H7 (cell line): ENCODE results near the gene SLC16A3. TPM values are rescaled to one million over a fixed set of nuclear protein-coding genes. Genes with fewer than 3 reads are reported as not detected.

Source experiments
- DNase-seq: peaks from one replicate; pipeline ENCODE4 v3.0.0; 2012
- H3K27me3 ChIP-seq: 2 replicates; pipeline ENCODE4 v1.6.0; 2011; ENCODE audit warnings: mild to moderate bottlenecking, low read length; ENCODE audit not compliant: control insufficient read depth, insufficient read depth
- H3K36me3 ChIP-seq: replicated peaks from 2 replicates; pipeline ENCODE4 v1.5.1; 2011; ENCODE audit warnings: low read length; ENCODE audit not compliant: control insufficient read depth, insufficient read depth
- H3K4me3 ChIP-seq: 2 replicates; pipeline ENCODE4 v1.5.1; 2011; ENCODE audit warnings: low read depth, mild to moderate bottlenecking, control low read depth, low read length, moderate library complexity; ENCODE audit not compliant: insufficient read depth
- total RNA-seq: library from RNA; depleted of rRNA; stranded (reverse); fragments of >200 nt; shearing (Covaris generic); gene quantifications from 2 replicates; pipeline ENCODE4 v1.2.3, GENCODE V29; 2014

The SLC16A3 gene
- total RNA-seq, 1 experiment from 2014 or later: 31.2 TPM

DNA sequence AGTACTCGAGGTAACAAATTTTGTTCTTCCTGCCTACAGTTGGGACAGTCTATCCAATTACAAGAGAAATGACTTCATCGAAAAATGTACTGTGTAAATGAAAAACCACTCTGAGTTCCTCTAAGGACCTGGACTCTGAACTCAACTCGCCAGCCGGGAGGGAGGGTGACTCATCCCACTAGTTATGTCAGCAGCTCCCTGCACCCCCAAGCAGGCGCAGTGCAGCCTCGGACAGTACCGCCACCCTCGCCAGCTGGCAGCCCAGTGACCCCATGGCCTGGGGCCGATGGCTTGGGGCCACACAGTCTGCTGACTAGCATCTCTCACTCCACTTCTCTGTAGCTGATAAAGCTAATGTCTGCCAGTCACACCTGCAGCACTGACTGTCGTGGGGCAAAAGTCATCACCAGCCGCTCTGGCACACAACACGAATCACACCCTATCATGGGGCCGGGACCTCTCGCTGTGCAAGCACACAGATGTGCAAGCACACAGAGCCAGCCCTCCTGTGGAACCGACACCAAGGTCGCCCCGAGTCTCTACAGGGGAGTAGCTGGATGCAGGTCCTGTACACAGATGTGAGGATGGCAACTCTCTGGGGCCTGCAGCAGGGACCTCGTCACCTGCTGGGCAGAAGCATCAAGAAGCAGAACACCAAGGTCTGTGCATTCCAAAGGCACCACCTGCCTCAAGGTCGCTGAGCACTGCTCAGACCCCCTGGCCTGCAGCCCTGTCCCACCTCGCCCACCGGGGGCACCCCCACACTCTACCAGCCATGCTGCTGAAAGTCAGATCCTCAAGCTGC lies 38.9 kb downstream of the SLC16A3 start:
- DNase-seq: peak; percentile 66
- Histone ChIP-seq H3K36me3 (peaks cover 42% of the 10 kb centered on the region), H3K4me3 (no peak overlapping the region), H3K27me3 (no peaks in the 10 kb centered on the region)

DNA sequence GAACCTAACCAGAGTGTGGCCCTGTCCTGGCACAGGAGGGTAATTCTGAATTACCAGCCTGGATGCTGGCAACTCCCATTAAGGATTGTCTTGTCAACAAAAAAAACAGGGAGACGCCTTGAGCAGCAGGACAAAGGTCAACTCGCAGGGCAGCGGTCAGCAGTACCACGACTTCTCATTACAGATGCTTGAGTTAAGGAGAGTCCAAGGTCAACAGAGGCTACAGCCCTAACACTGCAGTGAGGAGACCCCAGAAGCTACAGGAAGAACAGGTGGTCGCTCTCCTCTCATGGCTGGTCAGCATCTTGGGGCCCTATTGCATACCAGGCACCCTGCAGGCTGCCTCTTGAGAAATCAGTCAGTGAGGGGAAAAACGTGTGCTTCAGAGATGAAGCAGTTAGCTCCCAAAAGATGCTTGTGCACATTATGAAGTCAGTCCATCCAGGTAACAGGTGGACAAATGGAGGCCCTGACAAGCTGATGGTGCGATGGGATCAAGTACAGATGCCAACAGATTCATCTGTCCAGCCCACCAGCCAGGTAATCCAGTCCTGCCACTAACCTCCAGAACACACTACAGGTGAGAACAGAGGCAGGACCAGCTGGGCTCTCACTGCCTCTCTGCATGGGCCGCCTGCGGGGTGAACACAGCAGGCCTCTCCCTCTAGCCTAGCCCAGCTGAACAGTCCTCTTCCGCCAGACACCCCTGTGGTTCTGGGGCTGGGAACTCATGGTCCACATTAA lies 40.5 kb downstream of the SLC16A3 start:
- peak; percentile 64 for DNase-seq
- Histone ChIP-seq H3K36me3 (peaks cover 31% of the 10 kb centered on the region), H3K27me3 (no peaks in the 10 kb centered on the region), H3K4me3 (no peak overlapping the region)

DNA sequence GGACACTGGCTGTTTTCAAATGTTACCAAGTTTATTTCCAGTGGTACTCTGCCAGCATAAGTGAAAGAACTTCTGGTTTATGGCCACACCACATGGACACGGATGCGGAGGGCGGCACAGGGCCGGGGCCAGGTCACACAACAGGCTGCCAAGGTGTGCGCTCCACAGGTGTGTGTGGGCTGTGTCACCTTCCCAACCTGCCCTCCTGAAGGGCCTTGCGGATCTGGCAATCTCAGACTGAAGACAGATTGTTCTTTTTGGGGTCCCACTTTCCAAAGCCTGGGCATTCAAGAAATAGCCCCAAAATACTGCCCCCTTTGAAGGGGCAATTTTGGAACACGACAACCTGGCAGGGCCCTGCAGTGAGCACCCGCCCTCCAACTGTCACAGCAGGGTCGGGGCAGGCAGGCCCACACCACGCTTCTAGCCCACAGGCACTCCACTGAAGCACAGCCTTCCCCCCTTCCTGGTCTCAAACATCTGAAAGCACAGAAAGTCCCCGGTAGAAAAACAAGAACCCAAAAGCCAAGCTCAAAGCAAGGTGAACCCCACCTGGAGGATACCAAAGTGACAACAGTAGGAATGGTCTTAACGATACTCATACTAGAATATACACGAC lies 41.1 kb downstream of the SLC16A3 start:
- H3K4me3 ChIP-seq: no peak overlapping the region
- no peak for DNase-seq
- H3K36me3 ChIP-seq: peaks cover 28% of the 10 kb centered on the region
- H3K27me3 ChIP-seq: no peaks in the 10 kb centered on the region

DNA sequence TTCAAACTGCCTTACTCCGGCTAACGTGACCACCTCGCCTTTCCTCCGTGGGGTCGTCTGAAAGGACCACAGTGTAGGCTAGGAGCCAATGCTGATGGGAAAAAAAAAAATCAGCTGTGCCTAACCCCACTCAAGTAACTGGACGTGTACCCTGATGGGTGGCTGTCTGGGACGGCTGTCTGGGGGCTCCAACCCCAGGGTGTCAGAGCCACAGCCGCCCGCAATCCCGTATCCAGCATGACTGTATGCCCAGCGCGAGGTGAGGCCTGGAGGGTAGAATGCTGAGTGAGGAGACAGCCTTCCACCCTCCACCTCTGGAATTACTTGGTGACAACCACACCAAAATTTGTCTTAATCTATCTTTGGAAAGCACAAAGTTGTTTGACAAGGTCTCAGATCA lies 41.8 kb downstream of the SLC16A3 start:
- DNase-seq: no peak
- peaks cover 22% of the 10 kb centered on the region for H3K36me3 ChIP-seq
- no peaks in the 10 kb centered on the region for H3K27me3 ChIP-seq
- H3K4me3 ChIP-seq: no peak overlapping the region

DNA sequence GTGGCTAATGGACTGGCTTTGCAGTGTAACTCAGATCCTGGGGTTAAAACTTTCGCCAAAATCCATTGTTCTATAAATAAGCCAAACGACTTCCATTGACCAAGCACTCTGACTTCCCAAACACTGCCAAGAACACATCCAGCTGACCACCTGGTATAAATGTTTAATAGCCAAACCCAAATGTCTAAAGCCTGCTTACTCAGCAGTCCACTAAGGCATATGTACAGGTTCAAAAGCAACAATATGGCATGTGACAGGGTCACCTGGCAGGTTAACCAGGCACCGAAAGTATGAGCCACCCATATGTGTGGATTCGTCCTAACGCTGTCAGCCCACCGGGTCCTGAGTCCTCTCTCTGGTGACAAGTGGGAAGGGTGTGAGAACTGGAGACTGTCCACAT lies 42.6 kb downstream of the SLC16A3 start:
- no peak for DNase-seq
- H3K36me3 ChIP-seq: peaks cover 16% of the 10 kb centered on the region
- H3K27me3 ChIP-seq: no peaks in the 10 kb centered on the region
- H3K4me3 ChIP-seq: no peak overlapping the region

DNA sequence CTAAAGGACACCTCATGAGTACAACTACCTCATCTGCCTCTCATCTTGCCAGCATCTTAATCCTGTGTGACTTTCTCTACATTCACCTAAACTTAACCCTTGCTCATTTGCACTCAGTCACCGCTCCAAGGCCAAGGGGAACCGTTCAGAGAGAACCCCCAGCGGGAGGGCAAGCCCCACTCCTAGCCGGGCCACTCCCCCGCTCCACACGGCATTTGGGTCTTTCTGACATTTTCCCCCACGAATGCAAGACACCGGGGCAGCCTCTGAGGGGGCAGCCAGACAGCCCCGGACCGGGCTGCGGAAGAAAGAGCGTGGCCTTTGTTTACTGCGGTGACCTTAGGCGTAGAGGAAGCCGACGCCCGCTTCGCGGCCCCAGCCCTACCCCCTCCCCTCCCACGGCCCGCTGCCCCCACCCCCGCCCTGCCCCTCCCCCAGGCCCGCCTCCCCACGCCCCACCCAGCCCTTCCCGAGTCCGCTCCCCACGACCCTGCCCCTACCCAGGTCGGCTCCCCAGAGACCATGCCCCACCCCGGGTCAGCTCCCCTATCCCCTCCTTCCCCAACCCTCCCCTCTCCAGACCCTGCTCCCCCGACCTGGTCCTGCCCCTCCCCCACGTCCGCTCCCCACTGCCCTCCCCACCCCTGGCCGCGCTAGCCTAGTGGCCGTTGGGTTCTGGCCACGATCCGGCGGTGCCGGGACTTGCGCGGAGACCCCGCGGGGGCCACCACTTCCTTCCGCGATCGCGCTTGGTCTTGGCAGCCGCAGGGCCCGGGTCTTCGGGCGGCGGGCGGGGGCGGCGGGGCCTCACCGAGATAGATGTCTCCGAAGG lies 43.9 kb downstream of the SLC16A3 start:
- H3K36me3 ChIP-seq: peaks cover 10% of the 10 kb centered on the region
- DNase-seq: peak; percentile 96
- peak overlapping the region; percentile 52 for H3K4me3 ChIP-seq

DNA sequence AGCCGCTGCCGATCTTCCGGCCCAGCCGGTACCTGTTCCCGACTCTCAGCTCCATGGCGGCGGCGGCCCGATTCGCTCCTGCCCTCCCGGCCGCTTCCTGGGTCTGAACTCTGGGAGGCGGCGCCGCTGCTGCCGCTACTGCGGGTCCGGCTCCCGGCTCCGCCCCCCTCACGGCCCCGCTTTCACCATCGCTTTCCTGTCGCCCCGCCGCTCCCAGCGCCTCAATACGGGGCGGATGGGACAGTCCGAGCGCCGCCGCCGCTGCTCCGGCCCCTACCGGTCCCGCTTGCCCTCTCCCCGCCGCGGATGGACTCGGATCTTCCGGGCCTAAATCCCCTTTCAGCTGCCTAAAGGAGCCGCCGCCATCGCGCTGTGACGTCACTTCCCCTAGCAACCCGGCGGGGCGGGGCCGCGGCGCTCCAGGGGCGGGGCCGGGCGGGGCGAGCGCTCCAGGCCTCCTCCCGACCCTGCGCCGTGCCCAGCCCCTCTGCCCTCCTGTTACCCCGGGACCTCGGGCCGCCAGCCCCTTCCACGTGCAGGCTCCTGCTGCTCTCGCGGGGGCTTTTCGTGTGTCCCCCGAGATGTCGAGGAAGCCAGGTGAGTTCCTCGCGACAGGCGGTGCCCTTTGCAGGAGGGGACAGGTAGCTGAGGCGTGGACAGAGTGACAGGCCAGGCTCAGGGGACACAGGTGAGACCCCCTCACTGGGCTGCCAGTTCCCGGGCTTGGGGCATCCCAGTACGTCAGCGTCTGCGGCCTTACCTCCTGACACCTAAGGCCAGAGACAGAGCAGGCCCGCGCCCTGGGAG lies 44.7 kb downstream of the SLC16A3 start, which contains the start of gene CSNK1D:
Gene CSNK1D, minus strand, starts transcription at position 374 of the 807 bp plus-strand sequence. Its CDS starts 319 bp downstream, at position 55.
- peaks cover 10% of the 10 kb centered on the region for H3K36me3 ChIP-seq
- H3K4me3 ChIP-seq: peak within 1 kb of the TSS; percentile 52
- no peaks in the 10 kb centered on the region for H3K27me3 ChIP-seq
- DNase-seq: peak; percentile 100

More for the DNA sequence above, 43.9 kb downstream of the SLC16A3 start:
- no peaks in the 10 kb centered on the region for H3K27me3 ChIP-seq

DNA sequence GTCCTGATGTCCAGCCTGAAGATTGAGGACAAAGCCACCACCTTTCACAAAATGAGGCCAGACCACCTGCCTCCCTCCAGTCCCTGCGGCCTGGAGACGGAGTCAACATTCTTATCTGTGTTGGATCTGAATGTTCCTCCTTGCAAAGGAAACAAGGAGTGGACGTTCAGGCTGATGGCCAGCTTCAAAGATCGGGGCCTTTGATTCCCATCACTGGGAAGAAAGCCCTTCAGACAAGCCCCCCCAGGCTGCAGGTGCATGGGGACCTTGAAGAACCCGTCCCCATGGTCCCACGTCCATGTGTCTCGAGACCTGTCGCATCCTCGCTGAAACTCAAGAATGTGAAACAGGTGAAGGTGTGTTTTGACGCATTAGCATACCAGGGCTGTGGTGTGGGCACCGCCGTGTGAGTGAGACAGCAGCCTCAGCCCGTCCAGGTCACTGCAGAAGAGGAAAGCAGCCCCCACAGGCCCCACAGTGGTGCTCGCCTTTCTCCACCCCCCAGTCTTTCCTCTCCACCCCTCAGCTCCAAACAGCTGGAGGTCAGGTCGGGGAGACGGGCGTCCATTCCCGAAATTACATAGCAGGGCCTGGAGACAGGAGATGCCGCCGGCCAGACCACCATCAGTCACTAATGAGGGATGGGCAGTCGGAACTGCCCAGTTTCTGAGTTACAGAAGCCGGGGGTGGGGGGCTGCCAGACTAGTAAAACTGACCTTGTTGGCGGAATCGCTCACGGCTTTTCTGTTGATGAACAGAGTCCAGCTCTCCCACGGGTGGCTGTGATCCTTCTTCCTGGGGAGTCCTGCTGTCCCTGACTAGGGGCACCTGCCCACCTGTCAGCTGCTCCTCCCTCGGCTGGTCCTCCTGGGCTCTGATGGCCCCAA lies 45.5 kb downstream of the SLC16A3 start:
- Histone ChIP-seq H3K36me3 (peaks cover 10% of the 10 kb centered on the region), H3K4me3 (peak overlapping the region; percentile 52), H3K27me3 (no peaks in the 10 kb centered on the region)
- peak; percentile 50 for DNase-seq

DNA sequence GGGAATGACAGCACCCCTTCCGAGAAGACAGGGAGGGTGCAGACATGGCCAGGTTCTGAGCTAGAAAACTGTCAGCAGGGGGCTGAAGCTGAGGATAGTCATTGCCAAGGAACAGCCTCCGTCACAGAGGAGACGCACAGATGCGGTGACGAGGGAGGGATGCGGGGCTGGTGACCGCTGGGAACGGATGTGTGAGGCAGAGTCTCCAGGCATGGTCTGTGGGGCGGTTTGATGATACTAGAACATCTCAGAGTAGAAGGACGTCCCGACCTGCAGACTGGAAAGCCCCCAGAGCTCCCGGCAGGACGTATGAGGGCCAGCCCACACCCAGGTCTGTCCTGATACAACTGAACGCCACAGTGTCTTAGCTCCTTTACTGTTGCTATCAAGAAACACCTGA lies 46.5 kb downstream of the SLC16A3 start:
- DNase-seq: no peak
- Histone ChIP-seq H3K4me3 (no peak overlapping the region), H3K27me3 (no peaks in the 10 kb centered on the region), H3K36me3 (peaks cover 9% of the 10 kb centered on the region)

DNA sequence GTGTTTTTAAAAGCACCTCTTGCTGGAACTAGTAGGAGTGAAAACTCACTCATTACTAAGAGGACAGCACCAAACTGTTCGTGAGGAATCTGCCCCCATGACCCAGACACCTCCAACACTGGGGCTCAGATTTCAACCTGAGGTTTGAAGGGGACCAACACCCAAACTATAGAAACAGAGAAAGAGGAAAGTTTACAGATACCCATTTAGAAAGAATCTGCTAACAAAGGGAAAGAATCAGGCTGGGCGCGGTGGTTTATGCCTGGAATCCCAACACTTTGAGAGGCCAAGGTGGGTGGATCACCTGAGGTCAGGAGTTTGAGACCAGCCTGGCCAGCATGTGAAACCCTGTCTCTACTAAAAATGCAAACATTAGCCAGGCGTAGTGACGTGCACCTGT lies 48.1 kb downstream of the SLC16A3 start:
- no peak for DNase-seq
- no peaks in the 10 kb centered on the region for H3K36me3 ChIP-seq
- no peak overlapping the region for H3K4me3 ChIP-seq
- H3K27me3 ChIP-seq: no peaks in the 10 kb centered on the region

DNA sequence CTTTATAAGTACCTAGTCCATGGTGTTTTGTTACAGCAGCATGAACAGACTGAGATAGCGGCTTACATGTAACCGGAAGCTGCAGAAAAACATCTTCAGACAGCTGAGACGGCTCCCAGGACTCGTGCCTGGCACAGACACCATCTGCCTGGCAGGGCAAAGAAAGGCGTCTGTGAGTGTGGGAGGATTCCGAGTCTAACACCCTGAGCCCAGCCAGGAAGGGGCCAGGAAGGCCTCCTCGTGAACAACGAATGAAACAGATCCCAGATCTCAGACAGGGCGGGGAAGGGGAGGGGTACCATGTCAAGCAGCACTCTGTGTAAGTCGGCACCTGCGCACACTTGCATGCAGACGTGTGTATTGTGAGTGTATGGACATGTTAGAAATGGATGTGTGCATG lies 49.0 kb downstream of the SLC16A3 start:
- no peaks in the 10 kb centered on the region for H3K27me3 ChIP-seq
- no peak for DNase-seq
- H3K36me3 ChIP-seq: no peaks in the 10 kb centered on the region
- H3K4me3 ChIP-seq: no peak overlapping the region

DNA sequence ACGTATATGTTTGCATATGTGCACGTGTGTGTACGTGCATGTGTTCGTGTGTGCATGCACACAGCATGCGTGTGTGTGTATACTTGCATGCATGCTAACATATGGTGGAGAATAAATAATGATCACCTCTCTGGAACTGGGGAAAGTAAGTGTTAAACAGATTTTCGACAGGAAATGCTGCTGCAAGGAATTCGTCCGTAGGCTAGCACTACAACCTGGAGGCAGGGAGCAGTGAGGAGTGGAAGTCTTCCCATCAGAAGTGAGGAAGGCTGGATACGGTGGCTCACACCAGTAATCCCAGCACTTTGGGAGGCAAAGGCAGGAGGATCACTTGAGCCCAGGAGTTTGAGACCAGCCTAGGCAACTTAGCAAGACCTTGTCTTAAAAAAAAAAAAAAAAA lies 49.5 kb downstream of the SLC16A3 start:
- DNase-seq: no peak
- no peak overlapping the region for H3K4me3 ChIP-seq

More for the DNA sequence above, 49.5 kb downstream of the SLC16A3 start:
- H3K27me3 ChIP-seq: no peaks in the 10 kb centered on the region
- no peaks in the 10 kb centered on the region for H3K36me3 ChIP-seq
